ENCODE data around the gene SNRPE.

- no peak for TF ChIP-seq CTCF (IDR thresholded peaks at IDR 0.05)
- no peak for TF ChIP-seq POLR2A (IDR thresholded peaks at IDR 0.05)
Observed at GRCh38 chr1:203914292-203914691, 52.9 kb downstream of the SNRPE start.
